ENCODE measurements around the gene SLC22A7. TPM values are rescaled to one million over a fixed set of nuclear protein-coding genes. Genes with fewer than 3 reads are reported as not detected.

Gene SLC22A7
- total and polyA plus RNA-seq, 2 donors = 0.15 TPM; not detected in 1

- 7% methylated on average over 39 of the region's 39 CpGs for WGBS
- Histone ChIP-seq H3K36me3 (ENCODE audit: insufficient read depth) (no peaks in the 10 kb centered on the region), H3K27ac (ENCODE audit: low read depth) (no peak within 1 kb of the TSS), H3K4me1 (ENCODE audit: insufficient read depth) (no peaks in the 10 kb centered on the region), H3K4me3 (ENCODE audit: low read depth, low read length) (peak within 1 kb of the TSS; percentile 33)
- DNase-seq (ENCODE audit: extremely low spot score) = no peak
Observed at GRCh38 chr6:43308101-43308989, 10.3 kb downstream of the SLC22A7 start, which contains the start of gene CRIP3. TSS of gene CRIP3 (minus strand) at chr6:43308826. CDS start at chr6:43308792, 34 bp downstream.

DNA sequence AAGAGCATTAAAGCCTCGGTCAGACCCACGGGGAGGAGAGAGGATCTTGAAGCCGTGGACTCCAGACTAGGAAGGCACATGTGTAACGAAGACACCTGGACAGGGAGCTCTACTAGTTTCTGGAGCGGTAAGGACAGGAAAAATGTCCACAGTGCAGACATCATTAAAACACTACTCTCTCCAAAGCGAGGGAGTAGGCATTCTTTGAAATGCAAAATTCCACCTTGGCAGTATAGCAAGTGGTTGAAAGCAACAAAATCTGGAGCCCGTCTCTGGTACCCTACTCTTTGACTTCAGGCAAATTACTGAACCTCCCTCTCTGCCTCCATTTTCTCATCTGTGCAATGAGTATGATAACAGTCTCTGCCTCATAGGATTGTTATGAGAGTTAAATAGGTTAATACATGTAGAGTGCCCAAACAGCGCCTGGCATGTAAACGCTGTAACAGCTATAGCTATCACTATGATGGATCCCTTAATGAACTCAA is 11.0 kb downstream of the SLC22A7 start:
- no peak for DNase-seq (ENCODE audit: extremely low spot score)
- peak overlapping the region; percentile 33 for H3K4me3 ChIP-seq (ENCODE audit: low read depth, low read length)
- WGBS = 33% methylated on average over 9 of the region's 9 CpGs
- no peaks in the 10 kb centered on the region for H3K4me1 ChIP-seq (ENCODE audit: insufficient read depth)
- H3K36me3 ChIP-seq (ENCODE audit: insufficient read depth) = no peaks in the 10 kb centered on the region
- H3K27ac ChIP-seq (ENCODE audit: low read depth) = no peak overlapping the region

DNA sequence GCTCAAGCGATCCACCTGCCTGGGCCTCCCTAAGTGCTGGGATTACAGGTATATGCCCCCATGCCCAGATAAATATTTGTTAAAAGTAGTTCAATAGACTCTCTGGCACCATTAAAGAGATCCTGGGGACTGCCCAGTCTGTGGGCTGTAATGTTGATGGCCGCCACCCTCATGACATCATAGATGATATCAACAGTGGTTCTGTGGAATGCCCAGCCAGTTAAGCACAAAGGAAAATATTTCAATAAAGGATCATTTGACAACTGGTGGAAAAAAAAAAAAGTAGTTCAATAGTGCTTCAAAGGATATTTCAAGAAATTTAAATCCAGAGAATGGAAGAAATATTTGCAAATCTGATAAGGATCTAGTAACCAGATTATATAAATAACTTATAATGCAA is 12.1 kb downstream of the SLC22A7 start:
- no peaks in the 10 kb centered on the region for H3K4me1 ChIP-seq (ENCODE audit: insufficient read depth)
- DNase-seq (ENCODE audit: extremely low spot score) = no peak
- H3K27ac ChIP-seq (ENCODE audit: low read depth) = no peak overlapping the region
- WGBS = 91% methylated on average over 2 of the region's 2 CpGs
- H3K36me3 ChIP-seq (ENCODE audit: insufficient read depth) = no peaks in the 10 kb centered on the region
- H3K4me3 ChIP-seq (ENCODE audit: low read depth, low read length) = no peak overlapping the region

- no peak for DNase-seq (ENCODE audit: extremely low spot score)
- Histone ChIP-seq H3K4me1 (ENCODE audit: insufficient read depth) (no peaks in the 10 kb centered on the region), H3K4me3 (ENCODE audit: low read depth, low read length) (no peak overlapping the region), H3K27ac (ENCODE audit: low read depth) (no peak overlapping the region), H3K36me3 (ENCODE audit: insufficient read depth) (no peaks in the 10 kb centered on the region)
Observed at GRCh38 chr6:43310624-43311023, 12.6 kb downstream of the SLC22A7 start.

DNA sequence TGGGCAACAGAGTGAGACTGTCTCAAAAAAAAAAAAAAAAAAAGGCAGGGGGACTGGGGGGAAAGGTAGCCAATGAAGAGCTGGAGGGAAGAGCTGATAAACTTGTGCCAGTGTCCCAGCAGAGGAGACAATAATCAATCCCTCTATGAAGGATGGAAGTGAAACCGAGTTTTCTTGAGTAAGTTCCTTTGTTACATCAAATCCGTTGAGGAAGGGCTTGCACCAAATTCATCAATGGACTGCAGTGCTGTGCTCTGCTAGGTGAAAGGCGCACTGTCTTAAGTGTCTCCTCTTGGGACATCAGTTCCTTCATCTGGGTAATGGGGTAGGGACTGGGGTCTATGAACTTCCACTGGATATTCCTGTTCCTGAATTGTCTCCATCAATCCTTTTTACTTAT is 13.6 kb downstream of the SLC22A7 start:
- DNase-seq (ENCODE audit: extremely low spot score) = no peak
- Histone ChIP-seq H3K27ac (ENCODE audit: low read depth) (no peak overlapping the region), H3K4me1 (ENCODE audit: insufficient read depth) (no peaks in the 10 kb centered on the region), H3K36me3 (ENCODE audit: insufficient read depth) (no peaks in the 10 kb centered on the region), H3K4me3 (ENCODE audit: low read depth, low read length) (no peak overlapping the region)
- 77% methylated on average over 3 of the region's 3 CpGs for WGBS

GRCh38 chr6:43313813-43314212 is 15.8 kb downstream of the SLC22A7 start:
- DNase-seq (ENCODE audit: extremely low spot score) = no peak
- H3K4me1 ChIP-seq (ENCODE audit: insufficient read depth) = no peaks in the 10 kb centered on the region
- no peak overlapping the region for H3K4me3 ChIP-seq (ENCODE audit: low read depth, low read length)
- H3K27ac ChIP-seq (ENCODE audit: low read depth) = no peak overlapping the region
- no peaks in the 10 kb centered on the region for H3K36me3 ChIP-seq (ENCODE audit: insufficient read depth)
- WGBS = 85% methylated on average over 1 of the region's 1 CpG

GRCh38 chr6:43318011-43318410 is 20.0 kb downstream of the SLC22A7 start:
- 86% methylated on average over 2 of the region's 2 CpGs for WGBS
- DNase-seq (ENCODE audit: extremely low spot score) = no peak
- Histone ChIP-seq H3K36me3 (ENCODE audit: insufficient read depth) (no peaks in the 10 kb centered on the region), H3K4me1 (ENCODE audit: insufficient read depth) (no peaks in the 10 kb centered on the region), H3K4me3 (ENCODE audit: low read depth, low read length) (no peak overlapping the region), H3K27ac (ENCODE audit: low read depth) (no peak overlapping the region)

DNA sequence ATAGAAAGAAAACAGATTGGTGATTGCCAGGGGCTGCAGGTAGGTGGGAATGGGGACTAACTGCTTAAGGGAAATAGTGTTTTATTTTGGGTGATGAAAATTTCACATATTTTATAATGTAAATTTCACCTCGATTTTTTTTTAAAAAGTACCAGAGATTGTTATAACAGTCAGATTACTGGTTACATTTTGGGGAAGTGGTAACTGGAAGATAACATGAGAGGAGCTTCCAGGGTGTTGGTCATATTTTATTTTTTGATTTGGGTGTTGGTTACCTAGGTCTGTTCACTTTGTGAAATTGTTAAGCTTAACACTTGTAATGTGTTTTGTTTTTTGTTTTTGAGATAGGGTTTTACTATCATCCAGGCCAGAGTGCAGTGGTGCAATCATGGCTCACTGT is 27.8 kb downstream of the SLC22A7 start:
- no peak for DNase-seq (ENCODE audit: extremely low spot score)
- 78% methylated on average over 1 of the region's 1 CpG for WGBS
- no peaks in the 10 kb centered on the region for H3K4me1 ChIP-seq (ENCODE audit: insufficient read depth)

GRCh38 chr6:43328528-43328927 is 30.5 kb downstream of the SLC22A7 start:
- Histone ChIP-seq H3K36me3 (ENCODE audit: insufficient read depth) (no peaks in the 10 kb centered on the region), H3K27ac (ENCODE audit: low read depth) (no peak overlapping the region), H3K4me1 (ENCODE audit: insufficient read depth) (peaks cover 2% of the 10 kb centered on the region), H3K4me3 (ENCODE audit: low read depth, low read length) (no peak overlapping the region)
- no peak for DNase-seq (ENCODE audit: extremely low spot score)
- 14% methylated on average over 1 of the region's 1 CpG for WGBS

More for the DNA sequence above, 27.8 kb downstream of the SLC22A7 start:
- H3K36me3 ChIP-seq (ENCODE audit: insufficient read depth) = no peaks in the 10 kb centered on the region
- H3K27ac ChIP-seq (ENCODE audit: low read depth) = no peak overlapping the region
- no peak overlapping the region for H3K4me3 ChIP-seq (ENCODE audit: low read depth, low read length)

DNA sequence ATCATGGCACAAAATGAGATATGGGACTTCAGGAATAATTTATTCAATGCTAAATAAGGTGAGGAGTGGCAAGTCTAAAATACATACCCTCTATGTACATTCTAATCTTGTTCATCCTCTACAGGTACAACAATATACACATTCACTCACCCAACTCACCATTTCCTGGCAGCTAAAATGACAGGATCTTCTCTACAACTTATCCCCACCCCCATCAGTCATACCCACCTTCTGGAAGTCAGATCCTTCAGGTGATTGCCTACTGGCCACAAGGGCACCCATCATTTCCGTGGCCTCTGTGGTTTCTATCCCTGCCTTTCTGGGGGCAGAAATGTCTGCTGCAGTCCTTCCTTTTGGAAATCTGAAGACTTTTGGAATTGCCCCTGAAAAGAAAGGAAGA is 33.4 kb downstream of the SLC22A7 start:
- DNase-seq (ENCODE audit: extremely low spot score) = no peak
- Histone ChIP-seq H3K36me3 (ENCODE audit: insufficient read depth) (peaks cover 2% of the 10 kb centered on the region), H3K4me1 (ENCODE audit: insufficient read depth) (peaks cover 2% of the 10 kb centered on the region), H3K4me3 (ENCODE audit: low read depth, low read length) (no peak overlapping the region), H3K27ac (ENCODE audit: low read depth) (no peak overlapping the region)
- WGBS = 86% methylated on average over 1 of the region's 1 CpG

GRCh38 chr6:43331891-43332290 is 33.8 kb downstream of the SLC22A7 start:
- WGBS = 75% methylated on average over 4 of the region's 4 CpGs
- H3K4me1 ChIP-seq (ENCODE audit: insufficient read depth) = peaks cover 2% of the 10 kb centered on the region
- no peak for DNase-seq (ENCODE audit: extremely low spot score)
- peaks cover 2% of the 10 kb centered on the region for H3K36me3 ChIP-seq (ENCODE audit: insufficient read depth)
- H3K4me3 ChIP-seq (ENCODE audit: low read depth, low read length) = no peak overlapping the region
- no peak overlapping the region for H3K27ac ChIP-seq (ENCODE audit: low read depth)

DNA sequence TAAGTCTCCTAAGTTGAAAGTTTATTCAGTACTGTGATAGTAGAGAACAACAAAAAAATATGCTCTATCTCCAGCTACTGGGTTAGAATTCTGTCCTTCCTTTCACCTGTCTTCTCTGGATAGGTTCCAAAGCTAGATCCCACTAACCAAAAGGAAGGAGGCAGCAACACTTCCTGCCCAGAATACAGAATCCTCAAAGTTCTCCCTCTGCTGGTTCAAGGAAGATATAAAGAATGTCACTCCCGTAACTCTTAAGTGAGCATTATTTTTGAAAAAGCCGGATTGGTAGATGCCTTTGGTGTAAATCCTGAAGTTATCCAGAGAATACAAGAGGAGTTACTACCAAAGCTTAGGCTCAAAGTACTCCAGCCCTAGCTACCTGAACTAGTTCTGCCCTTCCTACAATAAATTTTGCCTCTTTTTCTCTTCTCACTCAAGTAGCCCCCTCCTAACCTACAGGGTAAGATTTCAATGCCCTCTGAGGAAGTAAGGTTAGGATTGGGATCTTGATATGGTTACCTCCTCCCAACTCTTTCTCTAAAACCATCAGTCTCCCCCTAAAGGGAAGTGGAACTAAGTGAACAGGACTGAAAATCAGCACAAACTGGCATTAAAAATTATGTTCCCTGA is 36.5 kb downstream of the SLC22A7 start:
- H3K4me3 ChIP-seq (ENCODE audit: low read depth, low read length) = no peak overlapping the region
- WGBS = 25% methylated on average over 2 of the region's 2 CpGs
- peak; percentile 23 for DNase-seq (ENCODE audit: extremely low spot score)
- peaks cover 2% of the 10 kb centered on the region for H3K4me1 ChIP-seq (ENCODE audit: insufficient read depth)
- H3K27ac ChIP-seq (ENCODE audit: low read depth) = no peak overlapping the region
- peaks cover 2% of the 10 kb centered on the region for H3K36me3 ChIP-seq (ENCODE audit: insufficient read depth)

DNA sequence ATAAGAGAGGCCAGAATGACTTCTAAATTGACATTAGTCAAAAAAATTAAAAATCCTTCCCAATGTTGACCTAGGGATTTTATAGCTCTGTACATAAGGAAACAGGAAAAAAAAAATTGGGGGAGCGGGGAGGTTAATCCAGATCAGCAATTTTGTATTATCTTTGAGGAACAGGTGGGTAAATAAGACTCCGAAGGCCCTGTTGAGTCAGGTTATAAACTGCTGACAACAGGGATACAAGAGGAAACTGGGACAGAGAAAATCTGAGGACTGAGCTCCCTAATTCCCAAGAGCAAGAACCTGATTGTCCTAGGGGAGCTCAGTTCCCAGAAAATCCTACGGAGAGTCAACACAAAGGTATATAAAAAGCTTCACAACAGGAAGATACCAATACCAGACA is 37.4 kb downstream of the SLC22A7 start:
- 93% methylated on average over 3 of the region's 3 CpGs for WGBS

DNA sequence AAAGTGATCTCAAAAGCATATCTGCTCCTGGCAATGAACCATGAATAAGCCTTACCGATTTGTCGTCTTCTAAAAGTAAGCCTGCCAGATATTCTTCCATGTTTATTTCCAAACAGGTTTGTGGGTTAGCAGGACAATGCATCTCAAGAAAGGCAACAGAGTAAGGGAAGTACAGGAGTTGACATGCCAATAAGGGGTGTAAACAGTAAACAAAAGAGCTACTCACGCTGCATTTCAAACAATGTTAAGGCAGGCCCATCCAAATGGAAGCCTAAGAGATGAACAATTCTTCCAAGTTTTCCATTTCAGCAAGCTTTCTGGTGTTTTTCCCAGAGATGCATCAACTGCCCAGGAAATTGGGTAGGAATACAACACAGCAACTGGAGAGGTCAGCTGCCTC is 38.3 kb downstream of the SLC22A7 start:
- H3K4me1 ChIP-seq (ENCODE audit: insufficient read depth) = peaks cover 2% of the 10 kb centered on the region
- no peak overlapping the region for H3K27ac ChIP-seq (ENCODE audit: low read depth)
- no peak overlapping the region for H3K4me3 ChIP-seq (ENCODE audit: low read depth, low read length)
- H3K36me3 ChIP-seq (ENCODE audit: insufficient read depth) = peaks cover 5% of the 10 kb centered on the region
- WGBS = 52% methylated on average over 3 of the region's 3 CpGs
- no peak for DNase-seq (ENCODE audit: extremely low spot score)

More for the DNA sequence above, 37.4 kb downstream of the SLC22A7 start:
- peaks cover 2% of the 10 kb centered on the region for H3K4me1 ChIP-seq (ENCODE audit: insufficient read depth)
- H3K36me3 ChIP-seq (ENCODE audit: insufficient read depth) = peaks cover 5% of the 10 kb centered on the region
- H3K27ac ChIP-seq (ENCODE audit: low read depth) = no peak overlapping the region
- no peak for DNase-seq (ENCODE audit: extremely low spot score)
- H3K4me3 ChIP-seq (ENCODE audit: low read depth, low read length) = no peak overlapping the region

Data from urinary bladder (tissue), 4 donors.